T-helper 1 cell (primary cell): ENCODE data around the gene PAQR7.

Experiments
- DNase-seq, 5 donors: peaks; one replicate each; pipeline ENCODE4 v3.0.0-alpha.2; 2012 to 2020

PAQR7 gene

DNA sequence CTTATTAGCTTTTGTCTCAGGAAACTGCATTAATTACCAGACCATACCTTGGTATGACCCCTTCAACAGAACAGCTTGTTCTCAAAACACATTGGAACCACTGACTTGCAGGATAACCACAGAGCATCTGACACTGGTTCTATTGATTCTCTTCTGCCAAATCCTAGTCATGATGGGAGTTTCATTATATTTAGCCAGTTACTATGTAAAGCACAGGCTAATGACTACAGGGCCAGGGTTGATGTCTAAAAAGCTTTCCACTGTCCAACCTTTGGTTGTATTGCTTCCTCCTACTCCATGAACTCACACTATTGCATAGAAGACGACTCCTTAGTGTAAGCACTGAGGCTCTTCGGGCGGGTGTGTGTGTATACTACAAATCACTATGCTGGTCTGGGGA lies 27.0 kb upstream of the PAQR7 start:
- no peak for DNase-seq

GRCh38 chr1:25900219-25900618 lies 24.7 kb upstream of the PAQR7 start:
- DNase-seq: no peak

- DNase-seq: no peak
These were observed 24.3 kb upstream of the PAQR7 start for GRCh38 chr1:25899792-25900191.

DNA sequence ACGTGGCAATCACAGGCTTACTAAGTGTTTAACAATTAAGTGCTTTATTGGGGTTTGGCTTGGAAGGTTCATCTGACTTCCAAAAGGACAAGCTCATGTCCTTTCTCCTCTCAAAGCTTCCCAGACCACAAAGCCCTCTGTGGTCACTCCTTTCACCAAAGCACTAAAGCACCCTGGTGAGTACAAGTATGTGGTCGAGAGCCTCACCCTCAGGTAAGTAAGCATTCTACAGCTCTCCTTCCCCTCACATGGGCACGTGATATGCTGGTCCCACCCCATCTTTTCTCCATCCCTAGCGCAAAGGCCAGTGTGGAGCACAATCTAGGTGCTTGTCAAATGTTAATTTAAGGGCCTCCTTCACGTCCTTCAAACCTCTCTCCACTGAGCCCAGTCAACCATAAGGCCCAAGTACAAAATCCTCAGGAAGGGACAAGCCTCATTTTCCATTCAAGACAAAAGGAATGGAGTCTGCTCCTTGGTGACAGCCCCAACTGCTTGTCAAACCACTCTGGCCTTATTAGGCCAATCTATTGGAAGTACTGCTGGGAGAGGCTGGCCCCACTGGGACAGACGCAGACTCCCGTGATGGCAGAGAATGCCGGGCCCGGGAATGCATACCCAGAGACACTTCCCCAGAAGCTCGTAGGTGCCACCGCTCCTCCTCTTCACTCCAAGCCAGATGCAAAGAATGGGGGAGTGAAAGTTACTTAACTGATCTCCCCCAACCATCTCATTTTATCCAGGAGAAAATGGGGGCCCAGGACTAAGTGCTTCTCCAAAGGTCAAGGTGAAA lies 22.9 kb upstream of the PAQR7 start:
- DNase-seq: no peak

DNA sequence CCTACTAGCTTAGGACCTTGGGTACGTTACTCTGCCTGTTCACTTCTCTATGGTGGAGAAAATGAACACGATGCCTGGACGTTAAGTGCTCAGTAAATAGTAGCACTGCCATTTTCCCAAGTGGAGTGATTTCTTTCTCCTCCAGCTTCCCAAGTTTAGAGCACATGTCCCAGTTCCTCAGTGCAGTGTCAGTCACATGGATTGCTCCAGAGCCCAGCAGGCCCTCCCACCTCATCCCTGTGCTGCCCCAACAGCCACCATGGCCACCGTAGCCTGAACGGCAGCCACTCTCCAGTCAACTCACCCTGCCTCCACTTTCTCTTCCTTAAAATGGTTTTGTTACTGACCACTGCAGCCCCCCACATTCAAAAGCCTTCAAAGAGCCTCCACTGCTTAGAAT lies 22.2 kb upstream of the PAQR7 start:
- DNase-seq: no peak

- no peak for DNase-seq
These were observed 20.8 kb upstream of the PAQR7 start for GRCh38 chr1:25896266-25896665.

GRCh38 chr1:25895365-25895990 lies 20.0 kb upstream of the PAQR7 start:
- peak; percentile 78 to 88 (median 85) for DNase-seq

- DNase-seq: no peak
These were observed 17.6 kb upstream of the PAQR7 start for GRCh38 chr1:25893116-25893515.

GRCh38 chr1:25891606-25892005 lies 16.1 kb upstream of the PAQR7 start:
- DNase-seq: no peak

- no peak for DNase-seq
These were observed 14.9 kb upstream of the PAQR7 start for GRCh38 chr1:25890239-25891034.

GRCh38 chr1:25889470-25889869 lies 14.0 kb upstream of the PAQR7 start:
- DNase-seq: no peak

DNA sequence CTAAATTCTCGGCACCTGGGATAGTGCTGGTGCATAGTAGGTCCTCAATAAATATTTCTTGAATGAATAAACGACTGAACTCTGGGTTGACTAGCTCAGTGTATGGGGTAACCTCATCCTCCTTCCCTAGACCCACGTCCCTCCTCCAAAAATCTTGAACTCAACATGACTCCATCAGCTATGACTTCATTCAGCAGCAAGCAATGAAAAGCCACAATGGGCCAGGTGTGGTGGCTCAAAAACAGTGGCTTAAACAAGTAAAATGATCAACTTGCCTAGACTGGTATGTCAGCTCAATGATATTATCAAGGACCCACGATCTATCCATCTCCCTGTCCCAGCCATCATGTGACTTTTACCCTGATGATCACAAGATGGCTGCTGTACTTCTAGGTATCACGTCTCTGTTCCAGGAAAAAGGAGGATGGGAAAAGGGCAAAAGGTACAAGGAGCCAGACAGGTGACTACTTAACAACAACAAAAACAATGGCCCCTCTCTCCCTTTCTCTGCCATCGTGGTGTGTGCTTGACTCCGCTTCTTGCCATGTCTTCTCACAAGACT lies 13.0 kb upstream of the PAQR7 start:
- no peak for DNase-seq

DNA sequence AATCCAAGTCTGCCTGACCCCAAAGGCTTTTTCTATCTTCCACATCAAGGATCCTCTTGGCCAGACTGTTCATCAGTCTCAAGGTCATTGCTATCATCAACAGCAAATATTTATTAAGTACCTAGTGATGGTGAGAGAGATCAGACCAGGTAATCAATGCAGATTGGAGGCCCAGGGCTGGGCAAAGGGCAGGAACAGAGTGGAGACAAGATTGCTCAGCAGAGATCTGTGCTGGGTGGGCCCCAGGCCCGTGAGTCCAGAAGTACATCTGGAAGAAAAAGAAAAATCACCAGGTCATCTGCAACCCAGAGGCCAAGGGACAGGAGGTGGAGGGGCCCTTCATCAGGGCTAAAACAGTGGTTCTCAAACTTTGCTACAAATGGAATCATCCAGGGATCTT lies 10.1 kb upstream of the PAQR7 start:
- no peak for DNase-seq

DNA sequence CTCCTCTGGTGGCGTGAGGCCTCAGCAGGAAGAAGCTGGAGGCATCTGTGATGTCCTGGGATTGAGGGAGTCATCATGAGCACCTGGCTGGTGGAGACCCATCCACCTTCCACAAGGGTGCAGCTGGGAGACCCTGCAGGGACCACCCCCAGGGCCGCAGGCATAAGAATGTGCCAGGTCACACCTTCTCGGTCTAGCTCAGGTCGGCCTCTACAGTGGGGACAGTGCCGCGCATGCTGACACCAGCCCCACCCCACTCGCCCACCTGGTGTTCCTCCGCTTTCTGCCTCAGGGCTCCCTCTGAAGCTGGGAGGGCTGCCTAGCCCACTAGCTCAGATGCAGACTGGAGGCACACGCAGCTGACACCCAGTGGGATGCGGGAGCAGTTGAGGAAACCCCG lies 5.8 kb upstream of the PAQR7 start:
- DNase-seq: no peak

DNA sequence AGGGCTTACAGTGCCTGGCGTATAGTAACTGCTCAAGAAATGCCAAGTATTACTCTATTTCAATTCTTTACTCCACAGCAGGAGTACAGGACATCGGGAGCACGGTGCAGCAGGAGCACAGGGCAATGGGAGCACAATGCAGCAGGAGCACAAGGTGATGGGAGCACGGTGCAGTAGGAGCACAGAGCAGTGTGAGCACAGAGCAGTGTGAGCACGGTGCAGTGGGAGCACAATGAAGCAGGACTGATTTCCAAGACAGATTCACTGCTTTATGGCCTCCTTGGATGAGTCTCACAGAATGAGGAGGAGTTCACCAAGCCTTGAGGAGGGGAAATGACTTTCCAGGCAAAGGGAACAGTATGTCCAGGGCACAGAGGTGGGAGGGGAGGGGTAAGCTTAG lies 5.0 kb upstream of the PAQR7 start:
- no peak for DNase-seq

DNA sequence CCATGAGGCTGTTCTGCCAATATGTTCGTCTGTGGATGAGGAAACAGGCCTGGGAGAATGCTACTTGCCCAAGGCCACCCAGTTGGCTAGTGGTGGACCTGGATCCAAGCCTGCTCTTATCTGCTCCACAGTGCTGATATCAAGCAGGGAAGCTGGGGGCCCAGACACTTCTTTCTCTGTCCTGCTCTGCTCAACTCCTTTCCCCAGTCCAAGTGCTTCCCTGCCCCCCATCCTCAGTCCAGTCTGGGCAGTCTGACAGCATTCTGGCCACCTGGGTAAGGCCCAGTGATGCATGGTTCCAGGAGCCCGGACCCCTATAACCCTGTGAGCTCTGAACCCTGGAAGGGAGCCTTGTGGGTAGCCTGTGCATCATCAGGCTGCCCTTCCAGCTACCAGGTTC lies 4.2 kb upstream of the PAQR7 start:
- no peak for DNase-seq

DNA sequence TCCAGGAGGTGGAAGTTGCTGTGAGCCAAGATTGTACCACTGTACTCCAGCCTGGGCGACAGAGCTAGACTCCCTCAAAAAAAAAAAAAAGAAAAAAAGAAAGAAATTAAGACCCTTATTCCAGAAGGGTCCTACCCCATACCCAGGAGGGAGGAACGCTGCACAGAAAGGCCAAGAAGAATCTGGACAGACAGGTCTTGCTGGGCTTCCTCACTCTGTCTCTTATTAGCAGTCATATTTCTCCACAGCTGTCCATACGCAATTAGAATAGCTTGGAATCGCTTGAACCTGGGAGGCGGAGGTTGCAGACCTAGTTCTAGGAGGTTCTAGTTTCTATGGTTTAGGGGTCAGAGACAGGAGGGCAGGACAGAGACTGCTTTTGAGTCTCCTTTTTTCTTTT lies 3.2 kb upstream of the PAQR7 start:
- no peak for DNase-seq

DNA sequence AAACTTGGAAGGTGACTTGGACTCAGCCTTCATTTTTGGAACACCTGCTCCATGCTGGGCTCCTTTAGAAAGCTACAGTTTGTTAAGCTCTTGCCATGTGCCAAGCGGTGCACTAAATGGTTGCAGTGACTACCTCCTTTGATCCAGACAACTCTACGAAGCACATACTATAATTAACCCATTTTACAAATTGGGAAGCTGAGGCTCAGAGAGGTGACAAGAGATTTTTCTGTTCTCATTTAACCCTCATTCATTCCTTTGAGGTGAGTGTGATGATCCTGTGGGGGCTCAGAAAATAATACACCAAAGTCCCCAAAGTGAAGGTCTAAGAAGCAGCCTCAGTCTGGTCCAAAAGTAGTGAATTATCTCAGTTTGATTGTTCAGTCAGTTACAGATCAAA lies 1.6 kb upstream of the PAQR7 start:
- DNase-seq: no peak

DNA sequence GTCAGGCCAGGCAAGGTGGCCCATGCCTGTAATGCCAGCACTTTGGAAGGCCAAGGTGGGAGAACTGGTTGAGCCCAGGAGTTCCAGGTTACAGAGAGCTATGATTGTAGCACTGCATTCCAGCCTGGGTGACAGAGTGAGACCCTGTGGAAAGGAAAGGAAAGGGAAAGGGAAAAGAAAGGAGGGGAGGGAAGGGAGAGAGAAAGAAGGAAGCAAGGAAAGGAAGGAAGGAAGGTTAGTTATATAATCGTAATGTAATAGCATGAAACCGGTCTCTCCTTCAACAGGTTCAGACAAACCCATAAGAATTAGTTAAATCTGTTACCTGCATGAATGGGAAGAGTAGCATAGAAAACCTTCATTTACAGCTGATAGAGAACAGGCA lies 1.2 kb upstream of the PAQR7 start:
- DNase-seq: no peak

DNA sequence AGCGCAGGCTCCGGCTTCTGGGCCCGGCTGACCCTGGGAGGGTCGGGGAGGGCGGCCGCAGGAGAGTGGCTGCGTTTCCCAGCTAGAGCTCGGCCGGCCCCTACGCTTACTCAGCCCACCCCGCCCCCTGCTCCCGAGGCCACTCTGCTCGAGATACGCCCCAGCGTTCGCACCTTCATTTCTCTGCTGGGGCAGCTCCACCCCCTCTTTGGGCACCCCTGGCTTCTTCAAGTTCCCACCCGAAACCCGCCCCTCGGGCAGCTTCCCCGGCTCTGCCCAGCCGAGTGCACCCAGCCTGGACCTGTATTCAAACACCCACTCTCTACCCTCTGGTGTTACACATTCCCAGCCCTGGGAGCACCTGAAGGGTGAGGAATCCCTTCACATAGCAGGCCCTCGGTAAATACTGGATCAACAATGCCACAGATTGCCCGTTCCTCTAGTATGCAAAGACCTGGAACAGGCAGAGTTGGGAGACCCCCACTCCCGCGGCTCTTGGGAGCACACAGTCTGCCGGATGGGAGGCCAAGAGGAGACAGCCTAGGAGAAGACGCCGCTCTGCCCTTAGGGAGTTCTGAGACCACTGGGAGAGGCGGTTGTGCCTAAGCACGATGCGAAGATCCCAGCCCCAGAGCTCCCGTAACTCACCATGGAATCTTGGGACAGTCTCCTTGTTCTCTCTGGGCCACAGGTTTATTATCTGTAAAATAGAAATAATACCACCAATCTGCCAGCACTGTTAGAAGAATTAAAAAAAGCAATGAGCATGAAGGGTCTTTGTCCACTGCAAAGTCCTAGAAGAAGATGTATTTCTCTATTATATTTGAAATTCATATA lies 566 bp upstream of the PAQR7 start:
- no peak for DNase-seq

DNA sequence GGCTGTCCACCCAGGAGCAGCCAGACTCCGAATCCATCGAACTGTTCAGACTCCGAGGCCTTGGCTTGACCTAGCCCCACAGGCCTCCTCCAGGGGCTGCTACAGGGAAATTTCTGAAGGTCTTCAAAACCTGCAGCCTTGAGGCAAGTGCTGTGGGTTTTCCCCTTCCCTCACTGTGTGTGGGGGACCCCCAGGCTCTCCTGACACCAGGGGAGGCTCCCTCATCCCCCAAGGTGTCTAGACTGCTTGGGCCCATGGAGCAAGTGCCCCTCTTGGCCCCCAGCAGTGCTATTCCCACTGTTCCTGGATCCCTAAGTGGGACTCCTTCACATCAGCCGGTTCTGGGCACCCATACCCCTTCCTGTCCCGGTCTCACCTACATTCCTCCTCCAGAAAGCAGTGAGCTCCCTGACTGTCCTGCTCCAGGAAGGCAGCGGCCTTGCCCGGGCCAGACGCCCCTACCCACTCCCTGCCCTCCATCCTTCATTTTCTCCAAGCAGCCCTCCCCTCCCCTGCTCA lies 814 bp downstream of the PAQR7 start:
- no peak for DNase-seq

GRCh38 chr1:25874209-25874608 lies 1.3 kb downstream of the PAQR7 start:
- DNase-seq: no peak
